Ovary (tissue), 9 donors: ENCODE measurements around the gene MRPS2. TPM values are rescaled to one million over a fixed set of nuclear protein-coding genes. Genes with fewer than 3 reads are reported as not detected.
"Not testable (repeated sequence)": the region's sequence is repeated elsewhere in the genome, so short reads cannot be mapped to it uniquely, and the experiment has no call there.

Experiments used
- DNase-seq, 5 donors: peaks; one replicate each; pipeline ENCODE4 v3.0.0-alpha.2; 2019 to 2020
- H3K27ac ChIP-seq, 2 donors: fragments of 200-600 bp; one replicate each; pipeline versions ENCODE4 v1.5.1 to v1.8.0; 2019 to 2022
- H3K27me3 ChIP-seq: fragments of 200-600 bp; one replicate; pipeline ENCODE4 v1.8.0; 2022
- H3K36me3 ChIP-seq: fragments of 200-600 bp; sonication (generic); one replicate; pipeline ENCODE4 v1.5.1; 2019
- H3K4me1 ChIP-seq: one replicate; pipeline ENCODE4 v1.8.1; 2013; ENCODE audit warnings: mild to moderate bottlenecking, moderate library complexity; ENCODE audit not compliant: insufficient read depth
- H3K4me3 ChIP-seq: fragments of 200-600 bp; sonication (generic); one replicate; pipeline ENCODE4 v1.5.1; 2017
- H3K9me3 ChIP-seq, 2 donors: fragments of 200-600 bp in 1 of 2; sonication (generic) in 1 of 2; one replicate each; pipeline versions ENCODE4 v1.5.1 to v1.8.1; 2013 to 2019; ENCODE audit warnings: mild to moderate bottlenecking in 1 of 2, moderate library complexity in 1 of 2
- CTCF ChIP-seq, 3 donors: fragments of 450-650 bp in 2 of 3; fragments of 200-600 bp in 1 of 3; IDR thresholded peaks; one replicate each; pipeline versions ENCODE4 v1.5.1 to v1.8.0; 2016 to 2022; ENCODE audit warnings: antibody characterized with exemption in 3 of 3, mild to moderate bottlenecking in 1 of 3
- EP300 ChIP-seq: sonication (generic); formaldehyde crosslinking; IDR thresholded peaks from one replicate; pipeline ENCODE4 v1.6.1; 2017; ENCODE audit warnings: antibody characterized with exemption
- POLR2A ChIP-seq: fragments of 450-650 bp; IDR thresholded peaks from one replicate; pipeline ENCODE4 v1.6.1; 2017; ENCODE audit warnings: antibody characterized with exemption, mild to moderate bottlenecking, moderate library complexity
- WGBS, 3 donors: extraction: QIAGEN DNeasy Blood & Tissue Kit in 1 of 3; methylation state at CpG; one replicate each; pipeline versions ENCODE4 v1.1.5 to v1.1.7; 2013 to 2017; 5-methylcytosine and 5-hydroxymethylcytosine counted together
- intact Hi-C, 4 donors: fragments of 100-400 bp; cut with DNase I; formaldehyde crosslinking; loops; one replicate each; pipeline versions ENCODE4 v1.11.0 to v1.15.1; 2022 to 2023
- polyA plus RNA-seq, 2 donors: library from polyadenylated mRNA; stranded (reverse); fragments of 200-250 nt in 1 of 2; fragments of 350-450 nt in 1 of 2; fragmentation: Illumina TruSeq in 1 of 2; extraction: RNeasy Lipid Tissue Mini Kit (QIAGEN cat#74804) in 1 of 2; gene quantifications; one replicate each; pipeline ENCODE4 v1.2.3, GENCODE V29; 2013 to 2014
- total RNA-seq, 7 donors: library from RNA; depleted of rRNA in 2 of 7; stranded (reverse); fragments of >200 nt in 2 of 7; fragmentation: NEBNext Ultra II Directional in 3 of 7; extraction: Animal tissue kit (Norgen Biotek cat#: 25700) in 3 of 7; gene quantifications; one replicate each; pipeline versions ENCODE4 v1.1.0 to v1.2.4, GENCODE V29; 2016 to 2023
- donor health status: DM: no; HTN: no; CAD: no; lungs with moderate emphysema.
- donor health status: DM: no; HTN: no; CAD: no.
- donor health status: Bipolar disorder and iron deficiency.
- donor health status: DM: yes; HTN: yes; CAD: no.
- donor health status: DM: no; HTN: no; CAD: no.
- donor health status: DM: yes; HTN: yes; CAD: no.

The MRPS2 gene
- total and polyA plus RNA-seq, 9 donors = 9.7 to 53.2 (median 30.4) TPM

GRCh38 chr9:135455401-135456030 is 45.0 kb upstream of the MRPS2 start:
- intact Hi-C loops = no loop called here
- Histone ChIP-seq H3K27me3 (no peaks in the 10 kb centered on the region), H3K9me3 (peaks cover 0 to 5% of the 10 kb centered on the region in 2 donors), H3K36me3 (no peaks in the 10 kb centered on the region), H3K27ac (no peak overlapping the region), H3K4me1 (no peaks in the 10 kb centered on the region), H3K4me3 (no peak overlapping the region)
- 29 to 38% (median 31%) methylated on average over 23 of the region's 23 CpGs for WGBS, 3 donors
- DNase-seq = no peak
- TF ChIP-seq POLR2A (no peak), EP300 (no peak), CTCF (IDR thresholded peaks at IDR 0.05) (no peak)

- Histone ChIP-seq H3K36me3 (no peaks in the 10 kb centered on the region), H3K4me3 (no peak overlapping the region), H3K4me1 (no peaks in the 10 kb centered on the region), H3K27ac (no peak overlapping the region), H3K27me3 (no peaks in the 10 kb centered on the region), H3K9me3 (peaks cover 0 to 5% of the 10 kb centered on the region in 2 donors)
- intact Hi-C loops = no loop called here
- WGBS, 3 donors = 67 to 74% (median 74%) methylated on average over 19 of the region's 19 CpGs
- no peak for TF ChIP-seq EP300
- no peak for DNase-seq
Measured at GRCh38 chr9:135456436-135457104, 43.9 kb upstream of the MRPS2 start.

- H3K4me3 ChIP-seq, H3K27ac ChIP-seq, intact Hi-C loops, H3K36me3 ChIP-seq, H3K27me3 ChIP-seq, H3K4me1 ChIP-seq, H3K9me3 ChIP-seq, DNase-seq: not testable (repeated sequence)
- 87 to 95% (median 91%) methylated on average over 5 of the region's 5 CpGs for WGBS, 3 donors
Measured at GRCh38 chr9:135458478-135458877, 42.0 kb upstream of the MRPS2 start.

GRCh38 chr9:135461936-135462335 is 38.5 kb upstream of the MRPS2 start:
- 49 to 76% (median 55%) methylated on average over 11 of the region's 11 CpGs for WGBS, 3 donors

GRCh38 chr9:135463140-135463539 is 37.3 kb upstream of the MRPS2 start:
- no peaks in the 10 kb centered on the region for H3K9me3 ChIP-seq
- H3K27ac ChIP-seq = no peak overlapping the region
- H3K4me3 ChIP-seq = no peak overlapping the region
- WGBS, 3 donors = 44 to 60% (median 50%) methylated on average over 3 of the region's 3 CpGs
- no peak for TF ChIP-seq POLR2A
- TF ChIP-seq EP300 = no peak
- no peak for TF ChIP-seq CTCF (IDR thresholded peaks at IDR 0.05)
- no peaks in the 10 kb centered on the region for H3K36me3 ChIP-seq
- no peaks in the 10 kb centered on the region for H3K4me1 ChIP-seq
- no peaks in the 10 kb centered on the region for H3K27me3 ChIP-seq
- no peak for DNase-seq
- intact Hi-C loops = no loop called here

More at GRCh38 chr9:135461936-135462335, 38.5 kb upstream of the MRPS2 start:
- no peak overlapping the region for H3K4me3 ChIP-seq
- no peaks in the 10 kb centered on the region for H3K36me3 ChIP-seq
- intact Hi-C loops = no loop called here
- H3K27me3 ChIP-seq = no peaks in the 10 kb centered on the region
- H3K4me1 ChIP-seq = no peaks in the 10 kb centered on the region
- DNase-seq = no peak
- no peak for TF ChIP-seq POLR2A
- TF ChIP-seq EP300 = no peak
- TF ChIP-seq CTCF (IDR thresholded peaks at IDR 0.05) = no peak
- H3K27ac ChIP-seq = no peak overlapping the region
- H3K9me3 ChIP-seq = no peaks in the 10 kb centered on the region
